ENCODE data around the gene RNF121. TPM values are rescaled to one million over a fixed set of nuclear protein-coding genes. Genes with fewer than 3 reads are reported as not detected.

RNF121 gene
- total RNA-seq, 1 donor from 2014 or later: 32.5 TPM

Other genes starting within 250 kb of the RNF121 start
- not detected for gene DEFB108B, start 95.8 kb upstream of the RNF121 start, total RNA-seq
- gene DEFB131B, start 50.6 kb upstream of the RNF121 start, total RNA-seq: not detected
- 11.7 TPM for gene XNDC1N, start 452 bp upstream of the RNF121 start, total RNA-seq
- gene IL18BP, start 69.9 kb downstream of the RNF121 start, total RNA-seq: 13.5 TPM
- gene NUMA1, start 151.5 kb downstream of the RNF121 start, total RNA-seq: 241 TPM
- 8.7 TPM for gene LRRC51, start 151.8 kb downstream of the RNF121 start, total RNA-seq
- gene LAMTOR1, start 174.3 kb downstream of the RNF121 start, total RNA-seq: 70.8 TPM
- gene TOMT, start 176.9 kb downstream of the RNF121 start, total RNA-seq: not detected
- 21.4 TPM for gene ANAPC15, start 183.6 kb downstream of the RNF121 start, total RNA-seq
- 1.1 TPM for gene FOLR3, start 206.7 kb downstream of the RNF121 start, total RNA-seq